Activated naive CD8-positive, alpha-beta T cell treated with anti-CD3 and anti-CD28 coated beads, Interleukin-2, amount 50 U/mL, for 24 hours (primary cell): ENCODE results near the gene FMN2.

ENCODE experiments used
- ATAC-seq: fragments of 150-1000 bp; cut with Tn5 transposase; one replicate; pipeline ENCODE4 v1.10.0; 2021
- DNase-seq: peaks from one replicate; pipeline ENCODE4 v3.0.0; 2021
- H3K27ac Mint-ChIP-seq: one replicate; pipeline ENCODE4 v1.8.0; 2021; ENCODE audit warnings: mild to moderate bottlenecking, mixed read lengths
- H3K27me3 Mint-ChIP-seq: one replicate; pipeline ENCODE4 v1.8.0; 2021; ENCODE audit warnings: mixed read lengths
- H3K36me3 Mint-ChIP-seq: one replicate; pipeline ENCODE4 v1.8.0; 2021; ENCODE audit warnings: low read depth, mixed read lengths
- H3K4me1 Mint-ChIP-seq: one replicate; pipeline ENCODE4 v1.8.0; 2021; ENCODE audit warnings: mixed read lengths
- H3K4me3 Mint-ChIP-seq: one replicate; pipeline ENCODE4 v1.8.0; 2021; ENCODE audit warnings: mild to moderate bottlenecking, moderate library complexity, mixed read lengths
- H3K9me3 Mint-ChIP-seq: one replicate; pipeline ENCODE4 v1.8.0; 2021; ENCODE audit warnings: mixed read lengths

Gene FMN2

DNA sequence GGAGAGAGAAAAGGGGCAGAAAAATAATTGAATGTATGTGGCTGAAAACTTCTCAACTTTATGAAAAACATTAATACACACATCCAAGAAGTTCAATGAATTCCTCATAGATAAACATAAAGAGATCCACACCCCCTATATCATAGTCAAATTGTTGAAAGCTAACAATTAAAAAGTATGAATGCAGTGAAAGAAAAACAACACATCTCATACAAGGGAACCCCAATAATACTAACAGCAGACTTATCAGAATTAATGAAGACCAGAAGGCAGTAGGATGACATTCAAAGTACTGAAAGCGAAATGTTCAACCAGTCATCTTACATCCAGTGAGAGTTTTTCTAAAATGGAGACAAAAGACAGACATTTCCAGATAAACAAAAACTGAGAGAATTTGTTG lies 134.4 kb downstream of the FMN2 start:
- Mint-ChIP-seq H3K36me3 (no peaks in the 10 kb centered on the region), H3K27me3 (no peaks in the 10 kb centered on the region), H3K9me3 (peaks cover 39% of the 10 kb centered on the region), H3K4me3 (no peak overlapping the region), H3K4me1 (no peaks in the 10 kb centered on the region), H3K27ac (no peak overlapping the region)
- no peak for DNase-seq
- ATAC-seq = no peak

DNA sequence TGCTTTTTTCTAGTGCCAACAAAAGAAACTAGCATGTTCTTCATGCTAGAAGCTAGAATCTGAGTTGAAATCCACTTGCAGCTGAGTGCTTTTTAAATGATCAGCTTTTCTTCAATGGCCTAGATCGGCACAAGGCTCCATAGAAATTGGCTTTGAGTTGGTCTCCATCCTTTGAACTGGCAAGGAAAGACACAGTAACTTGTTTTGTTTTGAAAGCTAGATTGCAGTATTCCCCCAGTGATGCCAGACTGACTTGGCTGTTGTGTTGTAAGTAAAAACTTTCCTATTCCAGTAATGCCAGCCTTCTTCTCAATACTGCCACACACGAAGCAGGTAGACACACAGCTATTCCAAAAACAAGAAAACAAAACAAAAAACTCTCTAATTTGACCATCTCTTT lies 139.1 kb downstream of the FMN2 start:
- Mint-ChIP-seq H3K27me3 (no peaks in the 10 kb centered on the region), H3K9me3 (peaks cover 27% of the 10 kb centered on the region), H3K4me3 (no peak overlapping the region), H3K36me3 (no peaks in the 10 kb centered on the region), H3K27ac (no peak overlapping the region), H3K4me1 (no peaks in the 10 kb centered on the region)
- ATAC-seq (no peak), DNase-seq (no peak)

DNA sequence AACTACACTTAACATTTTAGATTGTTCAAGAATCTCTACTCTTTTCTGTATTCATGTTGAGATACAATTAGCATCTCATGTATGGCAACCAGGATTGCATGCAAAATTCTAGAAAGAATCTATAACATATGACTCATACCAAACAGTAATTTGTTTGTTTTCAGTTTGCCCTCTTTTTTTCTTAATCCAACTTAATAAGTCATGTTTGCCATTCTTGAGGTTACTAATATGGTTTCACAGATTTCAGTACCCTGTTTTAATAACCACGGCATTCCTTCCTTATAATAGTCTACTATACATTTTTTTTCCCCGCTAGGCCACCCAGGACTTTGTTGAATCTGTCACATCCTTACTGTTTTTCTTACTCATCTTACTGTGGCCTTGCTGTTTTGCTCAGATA lies 140.8 kb downstream of the FMN2 start:
- H3K4me3 Mint-ChIP-seq = no peak overlapping the region
- H3K27me3 Mint-ChIP-seq = no peaks in the 10 kb centered on the region
- H3K4me1 Mint-ChIP-seq = no peaks in the 10 kb centered on the region
- ATAC-seq (no peak), DNase-seq (no peak)
- H3K27ac Mint-ChIP-seq = no peak overlapping the region
- peaks cover 15% of the 10 kb centered on the region for H3K9me3 Mint-ChIP-seq
- H3K36me3 Mint-ChIP-seq = no peaks in the 10 kb centered on the region

DNA sequence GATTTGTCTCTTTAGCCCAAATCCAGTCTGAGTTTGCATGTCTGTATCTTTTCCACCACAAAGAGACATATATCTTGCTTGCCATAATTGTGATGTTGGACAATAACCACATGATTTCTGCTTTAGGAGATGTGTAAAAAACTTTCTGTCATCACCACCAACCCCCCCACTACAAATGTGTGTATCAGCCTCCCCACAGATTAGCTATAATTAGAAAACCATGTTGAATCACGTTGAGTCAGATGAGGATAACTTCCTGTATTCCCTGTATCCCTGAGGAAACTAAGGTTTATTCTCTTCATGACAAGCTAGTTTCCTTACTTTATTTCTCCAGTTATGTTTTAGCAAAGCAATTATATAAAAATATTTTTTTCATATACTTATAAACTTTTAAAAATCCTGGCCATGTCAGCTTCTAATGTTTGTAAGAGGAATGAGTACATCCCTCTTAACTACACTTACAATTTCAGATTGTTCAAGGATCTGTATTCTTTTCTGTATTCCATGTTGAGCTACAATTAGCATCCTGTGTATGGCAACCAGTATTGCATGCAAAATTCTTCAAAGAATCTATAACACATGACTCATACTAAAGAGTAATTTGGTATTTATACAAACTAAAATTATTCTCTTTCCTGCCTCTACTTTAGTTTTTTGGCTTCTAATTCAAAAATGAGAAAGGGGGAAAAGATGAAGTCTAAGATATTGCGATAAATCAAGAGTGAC lies 143.0 kb downstream of the FMN2 start:
- H3K27ac Mint-ChIP-seq = no peak overlapping the region
- H3K4me1 Mint-ChIP-seq = no peaks in the 10 kb centered on the region
- peaks cover 14% of the 10 kb centered on the region for H3K9me3 Mint-ChIP-seq
- no peak for ATAC-seq
- no peaks in the 10 kb centered on the region for H3K36me3 Mint-ChIP-seq
- no peak for DNase-seq
- H3K27me3 Mint-ChIP-seq = no peaks in the 10 kb centered on the region
- H3K4me3 Mint-ChIP-seq = no peak overlapping the region

DNA sequence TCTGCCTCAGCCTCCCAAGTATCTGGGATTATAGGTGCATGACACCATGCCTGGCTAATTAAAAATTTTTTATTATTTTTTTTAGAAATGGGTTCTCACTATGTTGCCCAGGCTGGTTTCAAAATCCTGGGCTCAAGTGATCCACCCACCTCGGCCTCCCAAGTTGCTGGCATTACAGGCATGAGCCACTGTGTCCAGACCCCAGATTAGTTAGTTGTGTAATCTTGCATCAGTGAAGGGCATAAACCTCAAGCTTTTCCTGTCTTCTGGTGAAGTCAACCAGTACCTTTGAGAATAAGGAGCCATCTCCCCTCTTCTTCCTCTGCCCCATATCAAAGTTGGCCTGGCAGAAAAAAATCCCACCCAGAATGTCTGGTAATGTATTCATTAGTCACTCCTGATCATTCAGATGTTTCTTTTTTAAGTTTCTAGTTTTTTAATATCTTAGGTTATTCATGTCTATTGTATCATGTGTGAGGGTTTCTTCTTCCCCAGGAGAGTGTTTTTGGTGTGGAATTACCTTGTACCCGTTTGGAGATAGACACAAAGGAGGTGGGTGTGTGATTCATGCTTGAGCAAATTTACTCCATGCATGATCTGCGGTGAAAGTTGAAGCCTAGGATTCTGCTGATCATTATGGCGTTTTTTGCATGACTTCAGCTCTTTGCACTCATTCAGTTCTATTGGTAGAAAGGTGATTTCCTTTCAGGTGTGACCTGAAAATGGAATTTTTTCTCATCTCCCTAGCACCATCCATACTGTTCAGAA lies 144.0 kb downstream of the FMN2 start:
- H3K27ac Mint-ChIP-seq = no peak overlapping the region
- no peaks in the 10 kb centered on the region for H3K27me3 Mint-ChIP-seq
- H3K36me3 Mint-ChIP-seq = no peaks in the 10 kb centered on the region
- ATAC-seq (no peak), DNase-seq (no peak)
- no peaks in the 10 kb centered on the region for H3K4me1 Mint-ChIP-seq
- no peak overlapping the region for H3K4me3 Mint-ChIP-seq
- peaks cover 14% of the 10 kb centered on the region for H3K9me3 Mint-ChIP-seq

DNA sequence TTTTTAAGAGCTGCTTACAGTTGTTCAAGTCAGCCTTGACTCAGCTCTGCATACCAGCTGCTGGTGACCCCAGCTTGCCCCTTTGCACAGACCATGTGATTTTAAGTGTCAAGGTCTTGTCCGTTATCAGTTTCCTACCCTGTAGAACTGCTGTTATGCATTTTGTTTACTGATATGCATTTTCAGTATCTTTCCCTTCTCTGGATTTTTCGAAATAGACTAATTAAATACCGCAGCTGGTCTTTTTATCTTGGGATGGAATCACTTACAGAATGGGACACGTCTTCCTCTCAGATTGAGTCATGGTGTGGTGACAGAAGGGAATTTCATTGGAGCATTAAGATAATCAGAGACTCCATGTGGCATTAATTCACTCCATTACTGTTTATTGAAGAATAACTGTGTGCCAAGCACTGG lies 145.6 kb downstream of the FMN2 start:
- Mint-ChIP-seq H3K4me1 (no peaks in the 10 kb centered on the region), H3K4me3 (no peak overlapping the region), H3K9me3 (peaks cover 14% of the 10 kb centered on the region), H3K36me3 (no peaks in the 10 kb centered on the region), H3K27ac (no peak overlapping the region), H3K27me3 (no peaks in the 10 kb centered on the region)
- DNase-seq = no peak
- no peak for ATAC-seq

DNA sequence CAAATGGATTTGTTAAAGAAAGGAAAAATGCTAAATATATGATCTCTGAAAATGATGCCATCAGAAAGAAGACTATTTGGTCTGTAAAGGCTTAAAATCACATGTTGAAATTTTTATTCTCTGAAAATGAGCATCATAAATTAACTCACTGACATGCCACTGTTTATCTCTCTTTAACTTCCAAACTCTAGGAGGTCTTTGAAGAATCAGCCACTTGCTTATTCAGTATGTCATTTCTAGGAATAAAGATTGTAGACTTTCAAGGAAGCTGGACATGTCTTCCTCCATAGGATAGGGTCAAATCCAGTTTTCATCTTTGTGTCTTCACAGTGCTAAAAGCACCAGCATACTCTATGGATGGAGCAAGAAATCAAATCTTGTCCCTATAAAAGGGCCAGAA lies 147.6 kb downstream of the FMN2 start:
- Mint-ChIP-seq H3K27ac (no peak overlapping the region), H3K4me1 (no peaks in the 10 kb centered on the region), H3K9me3 (peaks cover 14% of the 10 kb centered on the region), H3K27me3 (no peaks in the 10 kb centered on the region), H3K4me3 (no peak overlapping the region), H3K36me3 (no peaks in the 10 kb centered on the region)
- no peak for DNase-seq
- ATAC-seq = no peak

DNA sequence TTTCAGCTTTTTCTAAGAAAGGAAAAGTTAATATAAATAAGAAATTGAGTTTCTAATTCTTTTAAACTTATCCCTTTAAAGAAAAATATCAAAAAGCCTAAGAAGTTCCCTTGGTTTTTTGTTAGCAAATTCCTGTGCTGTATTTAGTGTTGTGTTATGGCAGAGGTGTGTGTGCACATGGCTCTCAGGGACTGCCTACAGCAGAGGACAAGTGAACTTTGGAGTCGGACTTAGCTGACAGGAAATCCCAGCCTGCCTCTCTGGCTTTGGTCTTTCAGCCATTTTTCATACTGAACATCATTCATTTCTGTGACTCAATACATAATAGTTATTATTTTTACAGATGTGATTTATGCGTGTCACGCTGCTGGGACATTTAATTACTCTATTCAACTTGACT lies 149.6 kb downstream of the FMN2 start:
- peaks cover 7% of the 10 kb centered on the region for H3K9me3 Mint-ChIP-seq
- H3K27ac Mint-ChIP-seq = no peak overlapping the region
- DNase-seq (no peak), ATAC-seq (no peak)
- H3K27me3 Mint-ChIP-seq = no peaks in the 10 kb centered on the region
- no peaks in the 10 kb centered on the region for H3K36me3 Mint-ChIP-seq
- no peaks in the 10 kb centered on the region for H3K4me1 Mint-ChIP-seq
- no peak overlapping the region for H3K4me3 Mint-ChIP-seq

DNA sequence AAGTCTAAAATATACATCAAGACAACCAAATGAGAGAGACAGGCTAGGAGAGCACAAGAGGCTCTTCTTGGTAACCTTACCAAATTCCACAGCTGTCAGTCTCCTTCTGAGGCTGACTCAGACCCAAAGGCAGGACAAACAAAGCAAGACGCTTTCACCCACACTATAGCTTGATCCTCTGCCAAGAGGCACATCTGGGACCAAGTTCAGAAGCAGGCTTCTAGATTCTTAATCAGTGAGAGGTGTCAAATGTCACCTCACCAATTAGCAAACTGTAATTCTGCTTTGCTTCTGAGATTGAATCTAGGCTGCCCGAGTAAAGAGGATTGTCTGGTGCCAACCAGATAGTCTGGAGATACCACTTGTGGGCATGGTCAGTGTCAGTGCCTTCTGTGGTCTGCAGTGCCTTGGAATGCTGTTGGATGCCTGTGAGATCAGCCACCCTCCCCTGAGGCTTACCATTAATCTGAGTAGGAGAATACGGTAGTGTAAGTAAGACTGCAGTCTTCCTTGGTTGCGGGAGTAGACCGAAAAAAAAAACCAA lies 151.0 kb downstream of the FMN2 start:
- Mint-ChIP-seq H3K27me3 (no peaks in the 10 kb centered on the region), H3K36me3 (no peaks in the 10 kb centered on the region), H3K27ac (no peak overlapping the region)

DNA sequence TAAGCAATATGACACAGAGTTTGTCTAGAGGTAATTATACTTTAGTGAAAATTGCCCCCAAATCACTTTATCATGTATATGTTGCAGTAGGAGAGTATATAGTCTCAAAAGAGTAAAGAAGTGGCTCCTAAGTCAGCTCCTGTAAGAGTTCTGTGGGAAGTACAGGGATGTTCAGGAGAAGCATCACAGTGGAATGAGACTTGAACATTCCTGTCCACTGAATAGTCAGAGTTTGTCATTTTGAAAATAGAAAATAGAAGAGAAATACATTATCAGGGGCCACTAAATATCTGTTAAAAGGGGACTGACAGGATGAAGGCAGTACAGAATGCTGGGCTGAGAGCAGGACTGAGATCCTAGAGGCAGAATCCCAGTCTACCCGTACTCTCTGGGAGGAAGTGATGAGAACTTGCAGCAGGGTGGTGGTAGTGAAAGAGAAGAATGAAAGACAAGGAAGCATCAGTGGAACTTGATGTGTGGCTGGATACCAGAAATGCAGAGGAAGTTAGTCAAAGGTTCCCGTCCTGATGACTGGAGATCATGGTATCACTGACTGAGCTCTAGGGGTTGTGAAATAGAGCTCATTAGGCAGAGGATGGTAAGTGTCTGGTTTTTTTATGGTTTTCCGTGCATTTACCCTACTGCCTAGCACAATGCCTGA lies 153.4 kb downstream of the FMN2 start:
- DNase-seq = no peak
- ATAC-seq = no peak
- Mint-ChIP-seq H3K36me3 (no peaks in the 10 kb centered on the region), H3K9me3 (peaks cover 12% of the 10 kb centered on the region), H3K4me1 (no peaks in the 10 kb centered on the region), H3K27ac (no peak overlapping the region), H3K27me3 (no peaks in the 10 kb centered on the region), H3K4me3 (no peak overlapping the region)

More for the DNA sequence above, 151.0 kb downstream of the FMN2 start:
- ATAC-seq (no peak), DNase-seq (no peak)
- peaks cover 4% of the 10 kb centered on the region for H3K9me3 Mint-ChIP-seq
- H3K4me3 Mint-ChIP-seq = no peak overlapping the region
- no peaks in the 10 kb centered on the region for H3K4me1 Mint-ChIP-seq

DNA sequence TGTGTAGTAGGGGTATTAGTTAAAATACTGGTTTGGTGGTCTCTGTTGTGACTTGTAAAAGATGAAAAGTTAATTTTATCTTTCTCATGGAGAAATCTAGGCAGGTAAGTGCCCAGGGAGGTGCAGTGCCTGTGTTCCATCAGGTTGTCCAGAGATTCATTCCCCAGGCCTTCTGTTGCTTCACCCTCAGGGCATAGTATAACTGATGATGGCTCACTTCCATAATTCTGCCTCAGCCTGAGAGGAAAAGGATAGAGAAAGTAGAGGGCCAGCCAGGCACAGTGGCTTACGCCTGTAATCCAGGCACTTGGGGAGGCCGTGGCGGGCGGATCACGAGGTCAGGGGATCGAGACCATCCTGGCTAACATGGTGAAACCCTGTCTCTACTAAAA lies 153.9 kb downstream of the FMN2 start:
- DNase-seq (no peak), ATAC-seq (no peak)
- H3K4me3 Mint-ChIP-seq = no peak overlapping the region
- H3K4me1 Mint-ChIP-seq = no peaks in the 10 kb centered on the region
- no peak overlapping the region for H3K27ac Mint-ChIP-seq
- no peaks in the 10 kb centered on the region for H3K36me3 Mint-ChIP-seq
- no peaks in the 10 kb centered on the region for H3K27me3 Mint-ChIP-seq
- peaks cover 17% of the 10 kb centered on the region for H3K9me3 Mint-ChIP-seq

DNA sequence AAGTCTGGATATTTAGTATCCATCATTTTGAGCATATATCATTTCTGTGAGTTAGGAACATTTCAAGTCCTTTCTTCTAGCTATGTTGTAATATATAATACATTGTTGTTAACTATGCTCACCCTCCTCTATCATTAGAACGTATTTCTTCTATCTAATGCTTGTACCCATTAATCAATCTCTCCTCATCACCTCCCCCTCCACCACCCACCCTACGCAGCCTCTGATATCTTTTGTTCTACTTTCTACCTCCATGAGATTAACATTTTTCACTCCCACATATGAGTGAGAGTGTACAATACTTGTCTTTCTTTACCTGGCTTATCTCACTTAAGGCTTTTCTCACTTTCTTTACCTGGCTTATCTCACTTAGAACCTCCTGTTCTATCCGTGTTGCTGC lies 156.2 kb downstream of the FMN2 start:
- ATAC-seq = no peak
- H3K4me3 Mint-ChIP-seq = no peak overlapping the region
- no peaks in the 10 kb centered on the region for H3K4me1 Mint-ChIP-seq
- no peak for DNase-seq
- H3K27ac Mint-ChIP-seq = no peak overlapping the region
- no peaks in the 10 kb centered on the region for H3K36me3 Mint-ChIP-seq
- peaks cover 17% of the 10 kb centered on the region for H3K9me3 Mint-ChIP-seq
- no peaks in the 10 kb centered on the region for H3K27me3 Mint-ChIP-seq

DNA sequence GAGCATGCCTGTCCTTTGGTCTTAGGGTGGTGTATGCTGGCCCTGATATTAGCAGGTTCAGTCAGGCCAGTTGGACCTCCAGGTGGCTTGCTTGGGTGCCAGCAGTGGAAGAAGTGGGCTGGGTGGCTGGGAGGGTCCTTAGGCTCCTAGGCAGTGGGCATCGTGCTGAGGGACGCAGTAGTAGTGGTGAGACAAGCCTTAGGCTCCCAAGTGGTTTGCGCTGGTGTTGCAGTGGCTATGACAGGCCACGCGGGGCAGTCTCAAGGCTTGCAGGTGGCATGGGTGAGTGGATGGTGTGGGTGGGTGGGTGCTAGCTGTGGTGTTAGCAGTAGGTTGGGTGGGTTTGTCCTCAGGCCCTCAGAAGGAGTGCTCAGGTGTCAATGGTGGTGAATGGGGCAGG lies 162.3 kb downstream of the FMN2 start:
- Mint-ChIP-seq H3K4me3 (no peak overlapping the region), H3K9me3 (peaks cover 20% of the 10 kb centered on the region), H3K36me3 (peaks cover 1% of the 10 kb centered on the region), H3K27me3 (no peaks in the 10 kb centered on the region), H3K27ac (no peak overlapping the region), H3K4me1 (no peaks in the 10 kb centered on the region)
- ATAC-seq (no peak), DNase-seq (no peak)

DNA sequence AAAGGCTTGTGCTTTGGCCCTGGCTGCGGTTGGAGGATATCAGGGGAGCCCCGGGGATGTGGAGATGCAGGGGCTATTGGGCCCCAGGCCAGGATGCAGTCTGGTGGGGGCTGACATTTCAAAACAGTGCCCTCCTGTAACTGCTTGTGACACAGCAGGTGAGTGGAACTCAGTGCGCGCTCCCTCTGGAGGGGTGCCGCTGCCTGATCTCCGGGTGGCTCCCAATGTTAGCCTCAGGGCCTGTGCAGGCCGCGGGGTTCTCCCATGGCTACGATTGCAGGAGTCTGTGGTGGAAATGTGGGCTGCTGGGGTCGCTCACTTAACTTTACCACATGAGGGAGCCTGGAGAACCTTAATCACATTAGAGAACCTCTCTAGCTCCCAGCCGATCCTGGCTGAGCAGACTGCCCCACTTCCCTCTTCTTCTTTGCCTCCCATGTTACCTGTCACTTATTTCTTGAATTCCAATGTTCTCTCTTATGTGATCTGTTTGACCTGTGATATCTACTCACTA lies 163.2 kb downstream of the FMN2 start:
- Mint-ChIP-seq H3K4me3 (no peak overlapping the region), H3K4me1 (no peaks in the 10 kb centered on the region), H3K27ac (no peak overlapping the region), H3K27me3 (no peaks in the 10 kb centered on the region), H3K9me3 (peaks cover 16% of the 10 kb centered on the region), H3K36me3 (peaks cover 1% of the 10 kb centered on the region)
- DNase-seq = no peak
- ATAC-seq = no peak

DNA sequence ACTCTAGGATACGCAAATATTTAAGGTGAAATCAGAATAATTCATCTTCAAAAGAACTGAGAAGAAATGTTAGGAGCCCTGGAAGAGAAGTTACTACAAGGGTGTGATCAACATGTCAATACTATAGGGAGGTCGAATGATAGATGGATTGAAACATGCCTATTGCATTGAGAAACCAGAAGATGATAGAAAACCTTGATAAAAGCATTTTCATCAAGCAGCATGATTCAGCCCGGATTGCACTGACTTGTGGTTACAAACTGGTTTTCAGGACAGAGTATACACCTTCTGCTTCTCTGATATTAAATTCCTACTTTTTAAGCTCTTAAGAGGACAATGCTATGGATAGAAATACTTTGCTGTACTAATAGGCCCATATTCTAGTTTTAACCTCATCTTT lies 164.2 kb downstream of the FMN2 start:
- no peaks in the 10 kb centered on the region for H3K27me3 Mint-ChIP-seq
- no peaks in the 10 kb centered on the region for H3K4me1 Mint-ChIP-seq
- ATAC-seq (no peak), DNase-seq (no peak)
- peaks cover 1% of the 10 kb centered on the region for H3K36me3 Mint-ChIP-seq
- H3K27ac Mint-ChIP-seq = no peak overlapping the region
- peaks cover 8% of the 10 kb centered on the region for H3K9me3 Mint-ChIP-seq
- H3K4me3 Mint-ChIP-seq = no peak overlapping the region
